ENCODE data around the gene NHS. TPM values are rescaled to one million over a fixed set of nuclear protein-coding genes. Genes with fewer than 3 reads are reported as not detected.

NHS gene
- polyA plus RNA-seq, 6 donors from 2014 or later = not detected

DNA sequence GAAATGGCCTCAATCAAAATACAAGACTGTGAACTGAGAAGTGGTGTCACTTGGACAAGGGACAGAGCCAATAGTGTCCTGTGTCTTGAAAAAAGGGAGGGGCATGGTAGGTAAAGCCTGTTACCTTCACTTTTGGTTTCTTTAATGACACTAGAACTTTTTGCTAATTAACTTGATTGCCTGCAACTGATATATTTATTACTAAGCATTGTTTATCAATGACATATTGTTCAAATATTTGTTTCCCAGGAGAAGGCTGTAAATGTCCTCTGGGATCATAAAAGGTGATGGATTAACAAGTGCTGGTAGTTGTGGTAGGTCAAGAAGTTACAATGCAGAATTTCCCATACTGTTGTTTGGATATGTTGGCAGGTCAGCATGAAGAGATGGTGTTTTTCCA is 268.5 kb downstream of the NHS start:
- peaks cover 0 to 16% (median 5%) of the 10 kb centered on the region in 3 donors for H3K27me3 Mint-ChIP-seq
- no peak for ATAC-seq (ENCODE audit: low read depth in 2 of 2)
- no peak overlapping the region for H3K4me3 Mint-ChIP-seq
- H3K9me3 Mint-ChIP-seq = peaks cover 0 to 5% (median 0%) of the 10 kb centered on the region in 7 donors
- no peak for DNase-seq
- no peaks in the 10 kb centered on the region for H3K4me1 Mint-ChIP-seq
- H3K36me3 Mint-ChIP-seq = no peaks in the 10 kb centered on the region
- H3K27ac Mint-ChIP-seq = no peak overlapping the region

DNA sequence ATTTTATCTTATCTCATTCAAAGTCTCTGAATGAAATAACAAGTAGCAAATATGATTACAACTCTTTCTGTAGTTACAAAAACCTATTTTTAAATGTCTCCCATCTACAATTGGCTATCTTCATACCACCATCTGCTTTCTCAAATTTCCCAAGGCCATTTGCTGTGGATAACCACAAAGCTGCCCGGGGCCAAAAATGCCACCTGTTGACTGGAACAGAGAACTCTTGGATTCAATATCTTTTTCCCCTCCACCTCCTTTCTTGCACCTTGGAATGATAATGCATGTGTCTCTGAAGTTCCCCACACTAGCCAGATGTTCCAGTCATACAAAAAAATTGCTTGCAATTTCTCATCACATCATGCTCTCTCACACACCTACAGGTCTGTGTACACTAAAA is 269.0 kb downstream of the NHS start:
- Mint-ChIP-seq H3K36me3 (no peaks in the 10 kb centered on the region), H3K9me3 (peaks cover 0 to 5% (median 0%) of the 10 kb centered on the region in 7 donors)
- ATAC-seq (ENCODE audit: low read depth in 2 of 2) = no peak

DNA sequence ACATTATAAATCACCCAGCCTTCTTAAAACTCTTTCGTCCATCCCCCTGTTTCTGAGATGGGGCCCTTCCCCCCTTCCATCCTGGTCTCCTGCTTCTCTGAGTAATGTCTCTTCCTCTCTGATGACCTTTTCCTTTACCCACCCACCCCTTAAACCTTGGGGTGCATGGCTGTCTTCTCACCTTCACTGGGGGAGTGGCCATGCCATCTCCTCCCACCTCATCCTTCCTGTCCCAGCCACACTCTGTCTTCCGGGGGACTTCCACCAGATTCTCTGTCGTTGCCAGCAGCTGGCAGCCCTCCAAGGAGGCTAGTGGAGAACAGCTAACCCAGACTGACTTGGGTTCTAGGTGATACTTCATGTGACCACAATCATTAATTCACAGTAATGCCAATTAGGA is 279.1 kb downstream of the NHS start:
- Mint-ChIP-seq H3K4me3 (peak overlapping the region in 1 of 8 donors; percentile 51), H3K36me3 (no peaks in the 10 kb centered on the region), H3K27ac (no peak overlapping the region), H3K27me3 (peaks cover 16 to 34% (median 21%) of the 10 kb centered on the region in 3 donors), H3K4me1 (peaks cover 0 to 4% (median 0%) of the 10 kb centered on the region in 3 donors), H3K9me3 (peaks cover 0 to 7% (median 2%) of the 10 kb centered on the region in 7 donors)
- no peak for ATAC-seq (ENCODE audit: low read depth in 2 of 2)
- DNase-seq = no peak

More for the DNA sequence above, 269.0 kb downstream of the NHS start:
- Mint-ChIP-seq H3K27me3 (peaks cover 0 to 16% (median 5%) of the 10 kb centered on the region in 3 donors), H3K4me3 (no peak overlapping the region), H3K27ac (no peak overlapping the region), H3K4me1 (no peaks in the 10 kb centered on the region)
- no peak for DNase-seq

DNA sequence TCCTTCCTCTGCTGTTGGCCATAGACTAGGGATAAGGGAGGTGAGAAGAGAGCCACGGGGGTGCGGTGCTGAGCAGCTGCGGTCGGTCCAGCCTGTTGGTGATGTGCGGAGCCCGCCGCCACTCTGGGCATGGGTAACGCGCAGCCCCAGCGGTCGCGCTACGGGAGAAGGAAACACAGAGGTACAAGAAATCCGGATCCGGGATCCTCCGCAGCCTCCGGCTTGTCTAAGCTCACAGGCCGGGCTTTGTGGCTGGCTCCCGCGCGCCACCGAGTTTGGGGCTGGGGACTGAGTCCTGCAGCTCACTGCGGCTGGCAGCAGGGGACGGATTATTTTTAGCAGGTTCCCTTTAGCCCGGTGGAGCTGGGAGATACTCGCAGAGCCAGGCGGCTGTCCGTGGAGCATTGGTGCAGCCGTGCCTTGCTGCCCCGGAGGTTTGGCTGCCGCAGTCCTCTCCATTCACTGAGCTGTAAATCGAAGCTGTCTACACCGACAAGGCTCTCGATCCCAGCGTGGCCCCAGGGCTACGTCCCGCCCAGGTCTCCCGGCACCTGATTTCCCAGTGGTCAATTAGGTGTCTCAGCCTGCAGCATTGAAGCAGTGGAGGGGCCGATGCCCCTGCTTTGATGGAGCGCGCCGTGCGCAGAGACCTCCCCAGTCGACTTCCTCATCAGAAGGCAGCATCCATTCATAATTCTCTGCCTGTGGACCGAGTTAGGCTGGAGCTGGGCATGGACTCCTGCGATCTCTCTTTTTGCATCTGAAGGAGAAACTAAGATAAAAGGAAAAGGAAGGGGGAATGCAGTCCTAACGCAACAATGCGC is 280.4 kb downstream of the NHS start:
- DNase-seq (no peak), ATAC-seq (ENCODE audit: low read depth in 2 of 2) (no peak)
- Mint-ChIP-seq H3K36me3 (no peaks in the 10 kb centered on the region), H3K27me3 (peaks cover 16 to 26% (median 21%) of the 10 kb centered on the region in 3 donors), H3K27ac (no peak overlapping the region), H3K4me1 (peaks cover 0 to 4% (median 0%) of the 10 kb centered on the region in 3 donors), H3K9me3 (peaks cover 0 to 13% (median 2%) of the 10 kb centered on the region in 7 donors), H3K4me3 (no peak overlapping the region)

DNA sequence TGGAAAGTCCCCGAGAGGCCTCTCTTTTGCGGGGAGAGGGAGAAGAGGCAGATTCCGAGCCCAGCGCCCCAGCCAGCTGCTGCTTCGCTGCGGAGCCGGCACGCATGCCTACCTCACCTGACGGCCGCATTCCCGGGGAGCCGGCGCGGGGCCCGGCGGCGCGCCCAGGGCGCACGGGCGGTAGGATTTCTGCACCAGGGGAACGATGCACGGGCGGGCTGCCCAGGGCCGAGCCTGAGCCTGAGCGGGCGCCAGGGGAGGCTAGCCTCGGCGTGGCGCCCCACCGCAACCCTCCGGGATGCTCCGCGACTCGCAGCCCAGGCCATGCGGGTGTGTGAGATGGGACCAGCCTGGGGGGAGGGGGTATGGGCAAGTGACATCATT is 281.0 kb downstream of the NHS start:
- H3K9me3 Mint-ChIP-seq = peaks cover 0 to 13% (median 2%) of the 10 kb centered on the region in 7 donors
- H3K27ac Mint-ChIP-seq = no peak overlapping the region
- no peak overlapping the region for H3K4me3 Mint-ChIP-seq
- H3K4me1 Mint-ChIP-seq = peaks cover 0 to 4% (median 0%) of the 10 kb centered on the region in 3 donors
- H3K27me3 Mint-ChIP-seq = peaks cover 16 to 26% (median 21%) of the 10 kb centered on the region in 3 donors
- ATAC-seq (ENCODE audit: low read depth in 2 of 2) (no peak), DNase-seq (no peak)
- H3K36me3 Mint-ChIP-seq = no peaks in the 10 kb centered on the region

DNA sequence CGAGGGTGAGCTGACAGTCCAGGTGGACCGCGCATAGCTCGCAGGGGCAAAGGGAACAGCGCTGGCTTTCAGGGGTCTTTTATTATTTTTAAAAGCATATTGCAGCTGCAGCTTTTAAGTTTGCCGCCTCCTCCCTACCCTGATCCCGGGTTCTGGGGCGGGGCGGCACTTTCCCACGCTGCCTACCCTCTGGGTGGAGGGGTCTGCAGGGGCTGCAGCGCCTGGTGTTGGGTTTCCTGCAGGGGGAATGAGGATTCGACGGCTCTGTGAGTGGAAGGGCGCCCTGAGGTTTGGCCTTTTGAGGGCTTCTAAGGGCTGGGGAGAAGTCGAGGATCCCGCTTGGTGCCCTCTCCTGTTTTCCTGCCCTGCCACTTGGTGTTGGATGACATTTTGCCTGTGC is 281.6 kb downstream of the NHS start:
- DNase-seq = no peak
- H3K36me3 Mint-ChIP-seq = no peaks in the 10 kb centered on the region
- no peak for ATAC-seq (ENCODE audit: low read depth in 2 of 2)
- H3K27ac Mint-ChIP-seq = no peak overlapping the region
- H3K4me1 Mint-ChIP-seq = peaks cover 0 to 4% (median 0%) of the 10 kb centered on the region in 3 donors
- H3K27me3 Mint-ChIP-seq = peaks cover 16 to 26% (median 21%) of the 10 kb centered on the region in 3 donors
- no peak overlapping the region for H3K4me3 Mint-ChIP-seq
- peaks cover 0 to 13% (median 2%) of the 10 kb centered on the region in 7 donors for H3K9me3 Mint-ChIP-seq

DNA sequence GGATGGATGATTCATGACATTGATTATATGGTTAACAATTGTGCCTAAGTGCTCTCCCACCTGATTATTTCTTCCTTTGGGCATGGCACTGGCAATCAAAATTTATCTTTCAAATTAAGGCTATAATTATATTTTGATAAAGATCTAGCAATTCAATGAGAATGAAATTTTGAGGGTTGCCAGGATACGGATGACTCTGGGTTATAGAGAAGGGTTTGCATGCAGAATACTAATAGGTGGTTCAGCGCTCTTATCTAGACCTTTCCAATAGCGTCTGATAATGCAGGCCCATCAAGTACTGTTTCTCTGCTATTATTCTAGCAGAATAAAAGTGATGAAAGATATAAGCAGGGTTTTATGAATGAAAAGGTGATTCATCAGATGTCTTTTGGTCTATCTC is 287.4 kb downstream of the NHS start:
- Mint-ChIP-seq H3K27me3 (peaks cover 0 to 14% (median 0%) of the 10 kb centered on the region in 3 donors), H3K9me3 (peaks cover 0 to 8% (median 0%) of the 10 kb centered on the region in 7 donors), H3K4me1 (no peaks in the 10 kb centered on the region)

DNA sequence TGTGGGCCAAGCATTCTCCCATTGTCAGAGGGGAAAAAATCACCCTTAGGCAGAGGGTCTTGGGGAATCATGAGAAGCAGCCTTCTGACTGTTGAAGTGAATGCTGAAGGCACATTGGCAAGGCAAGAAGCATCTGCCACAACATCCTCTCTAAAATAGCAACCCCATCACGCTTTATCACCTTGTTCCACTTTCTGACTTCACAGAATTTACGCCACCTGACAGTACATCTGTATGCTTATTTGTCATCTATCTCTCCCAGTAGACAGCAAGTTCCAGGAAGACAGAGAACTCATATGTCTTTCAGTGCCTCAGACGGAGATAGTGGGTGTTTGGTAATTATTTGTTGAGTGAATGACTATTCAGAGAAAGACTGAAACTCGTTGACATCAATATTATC is 293.9 kb downstream of the NHS start:
- Mint-ChIP-seq H3K9me3 (peaks cover 0 to 12% (median 0%) of the 10 kb centered on the region in 7 donors), H3K4me1 (no peaks in the 10 kb centered on the region), H3K27ac (no peak overlapping the region), H3K4me3 (no peak overlapping the region), H3K27me3 (peaks cover 0 to 17% (median 6%) of the 10 kb centered on the region in 3 donors), H3K36me3 (no peaks in the 10 kb centered on the region)
- no peak for ATAC-seq (ENCODE audit: low read depth in 2 of 2)
- DNase-seq = no peak

More for the DNA sequence above, 287.4 kb downstream of the NHS start:
- Mint-ChIP-seq H3K27ac (no peak overlapping the region), H3K4me3 (no peak overlapping the region), H3K36me3 (no peaks in the 10 kb centered on the region)
- ATAC-seq (ENCODE audit: low read depth in 2 of 2) = no peak
- DNase-seq = no peak

DNA sequence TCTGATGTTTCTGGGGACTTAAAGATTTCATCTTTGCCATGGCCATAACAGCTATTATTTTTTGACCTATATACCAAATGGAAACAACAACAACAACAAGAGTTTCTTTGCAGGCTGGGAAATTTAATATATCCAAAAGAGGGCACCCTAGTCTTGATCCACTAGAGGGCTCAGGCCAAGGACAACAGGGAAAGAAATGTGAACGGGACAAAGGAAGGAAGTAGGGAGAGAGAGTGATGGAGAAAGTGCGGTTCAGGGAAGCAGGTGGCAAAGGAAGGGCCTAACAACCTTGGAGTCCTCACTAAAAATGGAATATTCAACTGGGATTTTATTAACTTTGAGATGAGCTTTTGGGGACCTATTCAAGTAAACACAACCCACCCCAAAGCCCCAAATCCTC is 294.5 kb downstream of the NHS start:
- Mint-ChIP-seq H3K36me3 (no peaks in the 10 kb centered on the region), H3K4me1 (no peaks in the 10 kb centered on the region), H3K9me3 (peaks cover 0 to 12% (median 0%) of the 10 kb centered on the region in 7 donors), H3K27ac (no peak overlapping the region), H3K4me3 (no peak overlapping the region), H3K27me3 (peaks cover 0 to 17% (median 6%) of the 10 kb centered on the region in 3 donors)
- DNase-seq (no peak), ATAC-seq (ENCODE audit: low read depth in 2 of 2) (no peak)

DNA sequence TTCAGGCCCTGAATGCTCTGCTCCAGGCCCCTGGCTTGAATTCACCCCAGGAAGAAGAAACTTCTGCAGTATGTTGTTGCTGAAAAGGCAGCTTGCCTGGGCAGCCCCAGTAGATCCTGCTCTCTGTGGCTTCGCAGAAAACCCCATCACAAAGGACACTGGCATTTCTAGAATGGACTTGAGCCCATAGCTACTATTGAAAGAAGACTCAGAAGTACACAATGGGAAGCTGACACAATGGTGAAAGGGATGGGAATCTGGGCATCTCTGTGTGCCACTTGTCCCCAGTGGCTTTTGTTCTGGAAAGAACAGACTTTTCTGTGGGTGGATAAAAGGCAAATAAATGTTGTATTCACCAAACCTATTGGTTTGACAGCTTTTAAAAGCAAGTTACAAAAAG is 294.9 kb downstream of the NHS start:
- Mint-ChIP-seq H3K4me1 (no peaks in the 10 kb centered on the region), H3K4me3 (no peak overlapping the region), H3K9me3 (peaks cover 0 to 12% (median 0%) of the 10 kb centered on the region in 7 donors), H3K36me3 (no peaks in the 10 kb centered on the region), H3K27me3 (peaks cover 0 to 17% (median 6%) of the 10 kb centered on the region in 3 donors), H3K27ac (no peak overlapping the region)
- DNase-seq (no peak), ATAC-seq (ENCODE audit: low read depth in 2 of 2) (no peak)

DNA sequence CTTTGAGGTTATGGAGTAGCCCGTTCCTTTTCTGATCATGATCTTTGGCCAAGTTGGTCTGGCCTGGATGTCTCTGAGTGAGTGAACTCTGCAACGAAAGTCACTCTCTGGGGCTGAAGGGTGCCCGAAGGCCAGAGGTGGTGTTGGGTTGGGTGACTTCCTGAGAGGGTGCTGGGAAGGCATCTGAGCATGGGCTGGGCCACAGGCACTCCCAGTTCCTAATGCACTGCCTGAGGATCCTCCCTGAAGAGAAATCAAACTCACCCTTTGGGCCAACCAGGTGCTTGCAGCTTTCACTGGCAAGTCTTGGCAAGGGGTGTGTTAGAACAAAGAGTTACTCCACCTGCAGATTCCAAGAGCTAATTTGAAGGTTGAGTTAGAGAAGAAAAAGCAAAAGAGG is 295.9 kb downstream of the NHS start:
- H3K36me3 Mint-ChIP-seq = no peaks in the 10 kb centered on the region
- peaks cover 0 to 12% (median 0%) of the 10 kb centered on the region in 7 donors for H3K9me3 Mint-ChIP-seq
- peaks cover 0 to 17% (median 6%) of the 10 kb centered on the region in 3 donors for H3K27me3 Mint-ChIP-seq
- H3K4me1 Mint-ChIP-seq = no peaks in the 10 kb centered on the region
- H3K4me3 Mint-ChIP-seq = no peak overlapping the region
- ATAC-seq (ENCODE audit: low read depth in 2 of 2) (no peak), DNase-seq (no peak)
- no peak overlapping the region for H3K27ac Mint-ChIP-seq

DNA sequence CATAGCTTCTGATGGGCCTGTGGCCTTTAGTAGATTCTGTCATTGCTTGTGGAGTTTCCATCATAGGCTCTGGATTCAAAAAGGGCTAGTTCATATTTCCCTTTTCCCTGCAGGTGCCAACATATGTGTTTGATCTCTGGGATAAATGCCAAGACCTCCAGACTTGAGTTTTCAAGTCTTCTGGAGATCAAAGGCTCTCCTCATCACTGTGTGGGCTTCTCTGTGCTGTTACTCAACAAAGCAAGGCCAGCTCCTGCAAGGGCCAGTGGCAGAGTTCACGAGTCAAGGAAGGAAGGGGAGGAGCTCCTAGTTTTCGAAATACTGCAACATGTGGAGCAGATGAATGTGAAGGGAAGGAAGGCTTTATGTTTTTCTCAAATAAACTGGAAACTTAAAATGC is 299.6 kb downstream of the NHS start:
- H3K4me3 Mint-ChIP-seq = no peak overlapping the region
- no peak overlapping the region for H3K27ac Mint-ChIP-seq
- DNase-seq (no peak), ATAC-seq (ENCODE audit: low read depth in 2 of 2) (no peak)
- peaks cover 0 to 5% (median 0%) of the 10 kb centered on the region in 7 donors for H3K9me3 Mint-ChIP-seq
- no peaks in the 10 kb centered on the region for H3K36me3 Mint-ChIP-seq
- peaks cover 0 to 9% (median 0%) of the 10 kb centered on the region in 3 donors for H3K27me3 Mint-ChIP-seq
- H3K4me1 Mint-ChIP-seq = no peaks in the 10 kb centered on the region

DNA sequence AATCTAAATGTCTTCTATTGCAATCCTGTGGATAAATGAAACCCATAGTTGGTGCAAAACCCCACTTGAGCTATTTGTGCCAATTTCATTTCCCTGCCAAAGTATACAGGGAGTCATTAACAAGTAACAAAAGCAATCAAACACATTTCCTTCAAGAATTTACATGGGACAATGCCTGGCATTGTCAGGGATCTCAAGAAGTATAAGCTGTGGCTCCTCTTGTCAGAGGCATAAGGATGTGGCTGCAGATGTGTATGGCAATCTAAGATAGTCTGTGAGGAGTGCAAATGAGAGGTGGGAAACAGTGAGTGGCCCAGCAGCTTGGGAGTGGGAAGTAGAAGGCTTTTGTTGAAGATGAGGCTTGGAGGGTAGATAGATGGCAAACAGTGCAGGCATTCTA is 304.3 kb downstream of the NHS start:
- Mint-ChIP-seq H3K9me3 (peaks cover 0 to 4% (median 0%) of the 10 kb centered on the region in 7 donors), H3K36me3 (no peaks in the 10 kb centered on the region), H3K4me3 (no peak overlapping the region), H3K27me3 (peaks cover 0 to 16% (median 0%) of the 10 kb centered on the region in 3 donors), H3K27ac (no peak overlapping the region), H3K4me1 (no peaks in the 10 kb centered on the region)
- DNase-seq (no peak), ATAC-seq (ENCODE audit: low read depth in 2 of 2) (no peak)

DNA sequence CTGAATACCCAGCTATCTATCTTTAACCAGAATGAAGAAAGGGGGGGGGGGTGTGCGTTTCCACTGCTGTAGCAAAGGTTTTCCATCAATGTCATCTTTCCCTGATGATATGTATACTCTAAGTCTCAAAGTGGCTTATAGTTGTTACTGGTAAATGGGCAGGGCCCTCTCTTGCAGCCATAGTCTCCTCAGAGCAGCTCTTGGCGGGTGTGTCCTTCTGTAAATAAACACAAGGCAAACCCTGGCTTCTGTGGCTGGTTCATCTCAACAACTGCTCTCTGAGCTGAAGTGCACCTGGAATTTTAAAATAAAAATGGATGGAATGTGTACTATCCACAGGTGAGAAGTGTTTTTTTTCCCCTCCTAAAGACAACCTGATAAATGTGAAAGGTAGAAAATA is 304.8 kb downstream of the NHS start:
- Mint-ChIP-seq H3K36me3 (no peaks in the 10 kb centered on the region), H3K27ac (no peak overlapping the region), H3K4me3 (no peak overlapping the region), H3K4me1 (no peaks in the 10 kb centered on the region), H3K27me3 (peaks cover 0 to 20% (median 0%) of the 10 kb centered on the region in 3 donors), H3K9me3 (peaks cover 0 to 5% (median 3%) of the 10 kb centered on the region in 7 donors)
- DNase-seq = no peak
- no peak for ATAC-seq (ENCODE audit: low read depth in 2 of 2)
